ENCODE results near the gene USP48. TPM values are rescaled to one million over a fixed set of nuclear protein-coding genes. Genes with fewer than 3 reads are reported as not detected.

The USP48 gene
- total and polyA plus RNA-seq, 2 of the 8 experiments (the other 6 are each of a cell fraction or from before 2014, with no cell fraction given), result 12.8 to 83.5 TPM

GRCh38 chr1:21823206-21823979 lies 40.4 kb upstream of the USP48 start (continued):
- TF ChIP-seq ATF2 (IDR thresholded peaks at IDR 0.05; ENCODE audit: low read length) (no peak), RAD21 (IDR thresholded peaks at IDR 0.05 in 1 of 2, conservative IDR thresholded peaks at IDR 0.05 in 1 of 2; ENCODE audit: low read depth in 2 of 2, low read length in 2 of 2) (no peak), JUND (IDR thresholded peaks at IDR 0.05; ENCODE audit: low read length) (no peak)
